Natural killer cell (primary cell): ENCODE results near the gene PMM1. TPM values are rescaled to one million over a fixed set of nuclear protein-coding genes. Genes with fewer than 3 reads are reported as not detected.
"Not testable (repeated sequence)": the region's sequence is repeated elsewhere in the genome, so short reads cannot be mapped to it uniquely, and the experiment has no call there.

Experiments
- ATAC-seq, 3 donors: fragments of 150-1000 bp in 2 of 3; fragments of 200-7000 bp in 1 of 3; cut with Tn5 transposase; 1 replicate in 1 of 3; 2 replicates in 2 of 3; pipeline ENCODE4 v1.10.0; 2021; ENCODE audit warnings: mild to moderate bottlenecking in 2 of 3, moderate library complexity in 2 of 3
- DNase-seq, 2 donors: peaks; one replicate each; pipeline versions ENCODE4 v3.0.0 to v3.0.0-alpha.2; 2013 to 2021; ENCODE audit warnings: mixed read lengths in 1 of 2
- H3K27ac ChIP-seq: one replicate; pipeline ENCODE4 v1.5.1; 2013; ENCODE audit warnings: mild to moderate bottlenecking, low read length
- H3K27me3 ChIP-seq: one replicate; pipeline ENCODE4 v1.6.1; 2013; ENCODE audit warnings: low read length; ENCODE audit not compliant: control insufficient read depth, insufficient read depth
- H3K36me3 ChIP-seq: one replicate; pipeline ENCODE4 v1.6.1; 2013; ENCODE audit warnings: low read length; ENCODE audit not compliant: control insufficient read depth, insufficient read depth
- H3K4me1 ChIP-seq: one replicate; pipeline ENCODE4 v1.6.1; 2013; ENCODE audit warnings: low read length; ENCODE audit not compliant: control insufficient read depth, insufficient read depth
- H3K4me3 ChIP-seq: one replicate; pipeline ENCODE4 v1.5.1; 2013; ENCODE audit warnings: low read length
- H3K9me3 ChIP-seq: one replicate; pipeline ENCODE4 v1.6.1; 2013; ENCODE audit warnings: low read length; ENCODE audit not compliant: control insufficient read depth, insufficient read depth
- H3K27ac Mint-ChIP-seq, 2 donors: one replicate each; pipeline ENCODE4 v1.8.0; 2022; ENCODE audit warnings: mild to moderate bottlenecking in 2 of 2, mixed read lengths in 2 of 2, moderate library complexity in 1 of 2
- H3K27me3 Mint-ChIP-seq, 2 donors: one replicate each; pipeline ENCODE4 v1.8.0; 2022; ENCODE audit warnings: low read depth in 2 of 2, mixed read lengths in 2 of 2
- H3K36me3 Mint-ChIP-seq: one replicate; pipeline ENCODE4 v1.8.0; 2022; ENCODE audit warnings: mixed read lengths
- H3K4me1 Mint-ChIP-seq, 2 donors: one replicate each; pipeline ENCODE4 v1.8.0; 2022; ENCODE audit warnings: mixed read lengths in 2 of 2
- H3K4me3 Mint-ChIP-seq: one replicate; pipeline ENCODE4 v1.8.0; 2022; ENCODE audit warnings: mild to moderate bottlenecking, moderate library complexity, mixed read lengths
- H3K9me3 Mint-ChIP-seq, 2 donors: one replicate each; pipeline ENCODE4 v1.8.0; 2022; ENCODE audit warnings: mixed read lengths in 2 of 2
- CTCF ChIP-seq: fragments of 200-600 bp; IDR thresholded peaks from one replicate; pipeline ENCODE4 v1.8.0; 2022; ENCODE audit warnings: antibody characterized with exemption
- WGBS: methylation state at CpG from one replicate; pipeline ENCODE4 v1.1.7; 2013; ENCODE audit warnings: missing lambda C conversion rate; ENCODE audit not compliant: insufficient coverage; 5-methylcytosine and 5-hydroxymethylcytosine counted together
- intact Hi-C: fragments of 100-400 bp; cut with micrococcal nuclease; formaldehyde crosslinking; loops from one replicate; pipeline ENCODE4 v1.14.2; 2022
- total RNA-seq, 4 donors: library from RNA; stranded (reverse); fragments of 120-200 nt in 1 of 4; gene quantifications; one replicate each; pipeline versions ENCODE4 v1.2.3 to v1.2.4, GENCODE V29; 2013 to 2022

The PMM1 gene
- total RNA-seq, 3 donors from 2014 or later (not counting 1 experiment from before 2014, with no cell fraction given), result 13.1 to 20.4 (median 16.4) TPM

- H3K4me1 Mint-ChIP-seq, result no peaks in the 10 kb centered on the region
- 72% methylated on average over 4 of the region's 4 CpGs for WGBS
- H3K36me3 ChIP-seq, result no peaks in the 10 kb centered on the region
- no peaks in the 10 kb centered on the region for H3K4me1 ChIP-seq
- no peak overlapping the region for H3K4me3 ChIP-seq
- H3K36me3 Mint-ChIP-seq, result no peaks in the 10 kb centered on the region
- H3K4me3 Mint-ChIP-seq, result no peak overlapping the region
- intact Hi-C loops, result no loop called here
- TF ChIP-seq CTCF, result no peak
- H3K27ac Mint-ChIP-seq, result no peak overlapping the region
- no peak overlapping the region for H3K27ac ChIP-seq
- H3K27me3 ChIP-seq, result peaks cover 24% of the 10 kb centered on the region
- no peak for DNase-seq
- H3K9me3 Mint-ChIP-seq, result no peaks in the 10 kb centered on the region
- peak in 1 of 3 donors; percentile 36 for ATAC-seq
- no peaks in the 10 kb centered on the region for H3K9me3 ChIP-seq
- peaks cover 14 to 26% of the 10 kb centered on the region in 2 donors for H3K27me3 Mint-ChIP-seq
Observed at GRCh38 chr22:41562461-41562860, 27.2 kb downstream of the PMM1 start.

- H3K9me3 Mint-ChIP-seq, result no peaks in the 10 kb centered on the region
- H3K4me3 Mint-ChIP-seq, result no peak overlapping the region
- H3K27ac Mint-ChIP-seq, result no peak overlapping the region
- Histone ChIP-seq H3K27me3 (peaks cover 24% of the 10 kb centered on the region), H3K36me3 (no peaks in the 10 kb centered on the region), H3K4me3 (no peak overlapping the region), H3K27ac (no peak overlapping the region), H3K9me3 (no peaks in the 10 kb centered on the region), H3K4me1 (no peaks in the 10 kb centered on the region)
- ATAC-seq (no peak), DNase-seq (no peak)
- 86% methylated on average over 5 of the region's 5 CpGs for WGBS
- no peaks in the 10 kb centered on the region for H3K4me1 Mint-ChIP-seq
- intact Hi-C loops, result no loop called here
- no peak for TF ChIP-seq CTCF
- H3K27me3 Mint-ChIP-seq, result peaks cover 16 to 27% of the 10 kb centered on the region in 2 donors
- H3K36me3 Mint-ChIP-seq, result no peaks in the 10 kb centered on the region
Observed at GRCh38 chr22:41561788-41562187, 27.9 kb downstream of the PMM1 start.

- Histone ChIP-seq H3K36me3 (no peaks in the 10 kb centered on the region), H3K4me1 (no peaks in the 10 kb centered on the region), H3K4me3 (no peak overlapping the region), H3K9me3 (no peaks in the 10 kb centered on the region), H3K27me3 (peaks cover 24% of the 10 kb centered on the region), H3K27ac (no peak overlapping the region)
- H3K27ac Mint-ChIP-seq, result no peak overlapping the region
- no peak overlapping the region for H3K4me3 Mint-ChIP-seq
- no peak for DNase-seq
- ATAC-seq, result no peak
- 75% methylated on average over 9 of the region's 10 CpGs for WGBS
- TF ChIP-seq CTCF, result no peak
- peaks cover 20 to 28% of the 10 kb centered on the region in 2 donors for H3K27me3 Mint-ChIP-seq
- no peaks in the 10 kb centered on the region for H3K9me3 Mint-ChIP-seq
- intact Hi-C loops, result no loop called here
- H3K4me1 Mint-ChIP-seq, result no peaks in the 10 kb centered on the region
- H3K36me3 Mint-ChIP-seq, result no peaks in the 10 kb centered on the region
Observed at GRCh38 chr22:41561335-41561734, 28.3 kb downstream of the PMM1 start.

GRCh38 chr22:41560095-41560471 lies 29.6 kb downstream of the PMM1 start:
- no peak overlapping the region for H3K4me3 ChIP-seq
- Mint-ChIP-seq H3K4me3 (no peak overlapping the region), H3K27me3 (peaks cover 24 to 30% of the 10 kb centered on the region in 2 donors), H3K36me3 (no peaks in the 10 kb centered on the region), H3K4me1 (no peaks in the 10 kb centered on the region), H3K27ac (no peak overlapping the region), H3K9me3 (no peaks in the 10 kb centered on the region)
- H3K27me3 ChIP-seq, result peaks cover 24% of the 10 kb centered on the region
- intact Hi-C loops, result no loop called here
- no peaks in the 10 kb centered on the region for H3K9me3 ChIP-seq
- no peak for TF ChIP-seq CTCF
- no peaks in the 10 kb centered on the region for H3K36me3 ChIP-seq
- DNase-seq, result no peak
- H3K27ac ChIP-seq, result no peak overlapping the region
- 88% methylated on average over 6 of the region's 6 CpGs for WGBS
- no peaks in the 10 kb centered on the region for H3K4me1 ChIP-seq
- no peak for ATAC-seq

- H3K27me3 ChIP-seq, result peaks cover 22% of the 10 kb centered on the region
- H3K4me3 ChIP-seq, DNase-seq, H3K27ac Mint-ChIP-seq, H3K4me1 Mint-ChIP-seq, H3K27ac ChIP-seq, ATAC-seq, H3K9me3 Mint-ChIP-seq, H3K36me3 Mint-ChIP-seq, H3K4me3 Mint-ChIP-seq, intact Hi-C loops, H3K4me1 ChIP-seq, H3K36me3 ChIP-seq, H3K9me3 ChIP-seq: not testable (repeated sequence)
- WGBS, result 94% methylated on average over 13 of the region's 13 CpGs
- peaks cover 29 to 32% of the 10 kb centered on the region in 2 donors for H3K27me3 Mint-ChIP-seq
Observed at GRCh38 chr22:41558241-41558630, 31.4 kb downstream of the PMM1 start.
